ENCODE measurements around the gene ZNF652.
"Not testable (repeated sequence)": the region's sequence is repeated elsewhere in the genome, so short reads cannot be mapped to it uniquely, and the experiment has no call there.

The ZNF652 gene

GRCh38 chr17:49384951-49385350 is 22.9 kb upstream of the ZNF652 start:
- no peak for ATAC-seq

GRCh38 chr17:49383060-49383459 is 21.0 kb upstream of the ZNF652 start:
- no peak for ATAC-seq

- no peak for ATAC-seq
These were observed 20.5 kb upstream of the ZNF652 start for GRCh38 chr17:49382556-49382955.

- no peak for ATAC-seq
These were observed 19.7 kb upstream of the ZNF652 start for GRCh38 chr17:49381793-49382192.

- ATAC-seq = no peak
These were observed 19.0 kb upstream of the ZNF652 start for GRCh38 chr17:49381033-49381432.

GRCh38 chr17:49379926-49380325 is 17.9 kb upstream of the ZNF652 start:
- no peak for ATAC-seq

- ATAC-seq = no peak
These were observed 16.3 kb upstream of the ZNF652 start for GRCh38 chr17:49378311-49378710.

- no peak for ATAC-seq
These were observed 13.5 kb upstream of the ZNF652 start for GRCh38 chr17:49375544-49375943.

GRCh38 chr17:49373115-49373514 is 11.1 kb upstream of the ZNF652 start:
- ATAC-seq = no peak

- no peak for ATAC-seq
These were observed 10.4 kb upstream of the ZNF652 start for GRCh38 chr17:49372425-49372824.

- no peak for ATAC-seq
These were observed 9.2 kb upstream of the ZNF652 start for GRCh38 chr17:49370971-49371834.

- no peak for ATAC-seq
These were observed 7.7 kb upstream of the ZNF652 start for GRCh38 chr17:49369760-49370159.

- ATAC-seq = no peak
These were observed 7.0 kb upstream of the ZNF652 start for GRCh38 chr17:49369089-49369488.

- no peak for ATAC-seq
These were observed 3.6 kb upstream of the ZNF652 start for GRCh38 chr17:49365667-49366066.

GRCh38 chr17:49365126-49365525 is 3.1 kb upstream of the ZNF652 start:
- ATAC-seq = not testable (repeated sequence)

- ATAC-seq = no peak
These were observed 2.1 kb upstream of the ZNF652 start for GRCh38 chr17:49364119-49364518.

- ATAC-seq = no peak
These were observed 1.2 kb upstream of the ZNF652 start for GRCh38 chr17:49363251-49363650.

GRCh38 chr17:49362723-49363117 is 670 bp upstream of the ZNF652 start:
- no peak for ATAC-seq

GRCh38 chr17:49361129-49361901 is 735 bp downstream of the ZNF652 start:
- ATAC-seq = peak; percentile 66 to 69

- ATAC-seq = no peak
These were observed 1.3 kb downstream of the ZNF652 start for GRCh38 chr17:49360796-49361128.

GRCh38 chr17:49359990-49360795 is 1.9 kb downstream of the ZNF652 start:
- no peak for ATAC-seq

GRCh38 chr17:49358641-49359247 is 3.3 kb downstream of the ZNF652 start:
- ATAC-seq = peak in 1 of 2 donors; percentile 17

- no peak for ATAC-seq
These were observed 4.5 kb downstream of the ZNF652 start for GRCh38 chr17:49357516-49357915.

Data from activated CD4-positive, CD25-positive, alpha-beta regulatory T cell treated with anti-CD3 and anti-CD28 coated beads, Interleukin-2, amount 50 U/mL, for 24 hours (primary cell).